ENCODE measurements around the gene EPHX1. TPM values are rescaled to one million over a fixed set of nuclear protein-coding genes. Genes with fewer than 3 reads are reported as not detected.

EPHX1 gene
- total RNA-seq, 1 donor, result 39.4 TPM

- DNase-seq (ENCODE audit: low read depth), result no peak
- TF ChIP-seq, protein P1, sequence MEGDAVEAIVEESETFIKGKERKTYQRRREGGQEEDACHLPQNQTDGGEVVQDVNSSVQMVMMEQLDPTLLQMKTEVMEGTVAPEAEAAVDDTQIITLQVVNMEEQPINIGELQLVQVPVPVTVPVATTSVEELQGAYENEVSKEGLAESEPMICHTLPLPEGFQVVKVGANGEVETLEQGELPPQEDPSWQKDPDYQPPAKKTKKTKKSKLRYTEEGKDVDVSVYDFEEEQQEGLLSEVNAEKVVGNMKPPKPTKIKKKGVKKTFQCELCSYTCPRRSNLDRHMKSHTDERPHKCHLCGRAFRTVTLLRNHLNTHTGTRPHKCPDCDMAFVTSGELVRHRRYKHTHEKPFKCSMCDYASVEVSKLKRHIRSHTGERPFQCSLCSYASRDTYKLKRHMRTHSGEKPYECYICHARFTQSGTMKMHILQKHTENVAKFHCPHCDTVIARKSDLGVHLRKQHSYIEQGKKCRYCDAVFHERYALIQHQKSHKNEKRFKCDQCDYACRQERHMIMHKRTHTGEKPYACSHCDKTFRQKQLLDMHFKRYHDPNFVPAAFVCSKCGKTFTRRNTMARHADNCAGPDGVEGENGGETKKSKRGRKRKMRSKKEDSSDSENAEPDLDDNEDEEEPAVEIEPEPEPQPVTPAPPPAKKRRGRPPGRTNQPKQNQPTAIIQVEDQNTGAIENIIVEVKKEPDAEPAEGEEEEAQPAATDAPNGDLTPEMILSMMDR (IDR thresholded peaks at IDR 0.05; ENCODE audit: insufficient read depth, low read length), result no peak
Measured at GRCh38 chr1:225862581-225862950, 52.6 kb downstream of the EPHX1 start.

GRCh38 chr1:225863167-225863566 lies 53.2 kb downstream of the EPHX1 start:
- no peak for DNase-seq (ENCODE audit: low read depth)
- TF ChIP-seq, protein P1 (IDR thresholded peaks at IDR 0.05; ENCODE audit: insufficient read depth, low read length), result no peak
- no peak overlapping the region for H3K4me3 ChIP-seq (ENCODE audit: low read depth, low read length)

More at GRCh38 chr1:225862581-225862950, 52.6 kb downstream of the EPHX1 start:
- no peak overlapping the region for H3K4me3 ChIP-seq (ENCODE audit: low read depth, low read length)

- no peak for DNase-seq (ENCODE audit: low read depth)
- TF ChIP-seq, protein P1 (IDR thresholded peaks at IDR 0.05; ENCODE audit: insufficient read depth, low read length), result no peak
- no peak overlapping the region for H3K4me3 ChIP-seq (ENCODE audit: low read depth, low read length)
Measured at GRCh38 chr1:225865514-225865913, 55.6 kb downstream of the EPHX1 start.

DNA sequence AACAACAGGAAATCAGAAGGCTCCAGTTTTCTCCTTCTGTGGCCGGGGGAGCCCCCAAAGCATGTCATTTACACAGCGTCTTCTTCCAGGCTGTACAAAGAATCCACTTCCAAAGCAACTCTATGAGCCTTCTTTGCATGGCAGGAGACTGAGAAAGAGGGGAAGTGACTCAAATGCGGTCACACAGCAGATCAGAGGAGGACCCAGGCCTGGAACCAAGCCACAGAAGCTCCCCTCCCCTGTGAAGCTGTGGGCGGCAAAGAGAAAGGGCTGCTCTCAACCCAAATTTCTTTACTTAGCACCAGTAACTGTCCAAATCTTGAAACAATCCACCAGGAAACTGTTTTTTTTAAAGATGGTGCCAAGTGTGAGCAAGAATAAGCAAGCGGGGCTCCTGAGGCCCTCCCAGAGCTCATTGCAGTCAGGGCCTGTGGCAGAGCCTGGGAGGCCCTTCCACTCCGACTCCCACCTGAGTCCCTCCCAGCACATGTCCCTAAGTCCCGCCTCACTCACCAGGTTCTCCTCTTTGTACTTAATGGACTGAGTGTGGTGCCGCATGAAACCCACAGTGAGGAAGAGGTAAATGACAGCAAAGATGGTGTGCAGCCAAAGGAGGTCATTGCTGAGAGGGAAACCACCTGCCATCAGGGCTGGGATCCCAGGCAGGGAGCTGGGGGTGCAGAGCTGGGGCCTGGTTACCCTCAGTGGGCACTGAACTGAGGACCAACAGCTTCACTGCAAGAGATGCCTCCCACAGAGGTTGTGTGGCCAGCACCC lies 56.3 kb downstream of the EPHX1 start:
- no peak overlapping the region for H3K4me3 ChIP-seq (ENCODE audit: low read depth, low read length)
- DNase-seq (ENCODE audit: low read depth), result peak; percentile 66
- TF ChIP-seq, protein P1 (IDR thresholded peaks at IDR 0.05; ENCODE audit: insufficient read depth, low read length), result no peak

DNA sequence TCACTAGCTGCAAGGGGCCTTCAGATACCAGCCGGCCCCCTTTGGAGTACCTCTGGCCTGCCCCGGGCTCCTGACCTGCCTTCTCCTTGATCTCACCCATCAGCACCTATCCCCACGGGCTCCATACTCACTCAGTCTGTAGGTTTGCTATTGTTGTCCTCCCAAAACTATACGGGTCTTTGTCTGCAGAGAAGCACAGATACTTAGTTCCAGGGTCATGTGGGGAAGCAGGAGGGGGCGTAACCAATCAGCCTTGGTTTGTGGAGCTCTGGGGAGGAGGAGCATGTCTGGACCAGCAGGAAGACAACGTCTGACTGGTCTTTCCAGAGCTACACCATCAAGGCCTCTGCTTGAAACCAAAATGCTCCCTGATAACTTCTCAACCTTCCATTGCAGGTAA lies 57.1 kb downstream of the EPHX1 start:
- TF ChIP-seq, protein P1 (IDR thresholded peaks at IDR 0.05; ENCODE audit: insufficient read depth, low read length), result no peak
- no peak for DNase-seq (ENCODE audit: low read depth)
- H3K4me3 ChIP-seq (ENCODE audit: low read depth, low read length), result no peak overlapping the region

DNA sequence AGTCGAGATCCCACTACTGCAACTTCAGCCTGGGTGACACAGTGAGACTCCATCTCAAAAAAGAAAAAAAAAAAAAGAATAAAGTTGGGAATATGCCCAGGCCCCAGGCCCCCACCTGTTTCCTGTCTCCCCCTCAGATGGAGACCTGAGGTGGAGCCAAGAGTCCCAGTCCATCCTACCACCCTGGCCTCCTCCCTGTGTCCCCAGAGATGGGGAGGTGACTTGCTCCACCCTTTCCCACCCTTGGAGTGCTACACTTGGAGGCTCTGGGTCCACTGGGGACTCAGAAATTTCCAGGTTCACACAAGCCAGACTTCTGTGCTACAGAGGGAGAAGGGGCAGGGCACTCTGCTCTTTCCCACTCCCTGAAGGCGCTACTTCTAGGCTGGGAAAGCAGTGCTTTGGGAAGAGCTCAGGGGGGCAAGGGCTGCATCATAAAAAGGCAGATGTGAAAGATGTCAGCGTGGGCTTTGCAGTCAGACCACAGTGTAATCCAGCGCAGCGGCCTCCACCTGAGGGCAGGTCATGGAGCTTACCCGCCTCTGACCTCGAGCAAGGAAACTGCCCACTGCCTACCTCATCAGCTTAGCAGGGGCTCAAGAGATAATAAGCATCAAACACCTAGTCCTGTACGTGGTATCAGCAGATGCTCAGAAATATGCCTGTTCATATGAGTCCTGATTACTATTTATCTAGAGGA lies 58.9 kb downstream of the EPHX1 start:
- TF ChIP-seq, protein P1 (IDR thresholded peaks at IDR 0.05; ENCODE audit: insufficient read depth, low read length), result no peak
- DNase-seq (ENCODE audit: low read depth), result no peak
- H3K4me3 ChIP-seq (ENCODE audit: low read depth, low read length), result no peak overlapping the region

Measured in fibroblast of the aortic adventitia (primary cell).